ENCODE measurements around the gene IRF4. TPM values are rescaled to one million over a fixed set of nuclear protein-coding genes. Genes with fewer than 3 reads are reported as not detected.

IRF4 gene
- total RNA-seq, 4 donors from 2014 or later = 0.26 to 0.56 (median 0.31) TPM; not detected in 1

GRCh38 chr6:352896-353470 lies 38.6 kb upstream of the IRF4 start:
- TF ChIP-seq CTCF (IDR thresholded peaks at IDR 0.05 in 4 of 5, conservative IDR thresholded peaks at IDR 0.05 in 1 of 5) = no peak
- TF ChIP-seq POLR2A (IDR thresholded peaks at IDR 0.05) = no peak
- H3K27ac ChIP-seq = no peak overlapping the region
- no peaks in the 10 kb centered on the region for H3K27me3 ChIP-seq
- H3K9me3 ChIP-seq = no peaks in the 10 kb centered on the region
- in situ Hi-C loops (cut with MboI; ENCODE audit: low sequenced_read_pairs in 4 of 4) = no loop called here
- no peaks in the 10 kb centered on the region for H3K4me1 ChIP-seq
- DNase-seq (no peak), ATAC-seq (no peak)
- peaks cover 0 to 28% of the 10 kb centered on the region in 2 donors for H3K36me3 ChIP-seq
- intact Hi-C loops (cut with DNase I; ENCODE audit: low total_unique reads) = no loop called here
- no peak overlapping the region for H3K4me3 ChIP-seq

- intact Hi-C loops (cut with DNase I; ENCODE audit: low total_unique reads) = no loop called here
- H3K9me3 ChIP-seq = no peaks in the 10 kb centered on the region
- ATAC-seq (no peak), DNase-seq (no peak)
- H3K27me3 ChIP-seq = no peaks in the 10 kb centered on the region
- in situ Hi-C loops (cut with MboI; ENCODE audit: low sequenced_read_pairs in 4 of 4) = no loop called here
- peaks cover 0 to 18% of the 10 kb centered on the region in 2 donors for H3K36me3 ChIP-seq
- H3K4me1 ChIP-seq = no peaks in the 10 kb centered on the region
- H3K27ac ChIP-seq = no peak overlapping the region
- no peak for TF ChIP-seq CTCF (IDR thresholded peaks at IDR 0.05 in 4 of 5, conservative IDR thresholded peaks at IDR 0.05 in 1 of 5)
- no peak overlapping the region for H3K4me3 ChIP-seq
Observed at GRCh38 chr6:353642-354614, 37.6 kb upstream of the IRF4 start.

- Histone ChIP-seq H3K4me3 (no peak overlapping the region), H3K4me1 (no peaks in the 10 kb centered on the region), H3K27ac (no peak overlapping the region), H3K36me3 (peaks cover 0 to 15% of the 10 kb centered on the region in 2 donors), H3K27me3 (no peaks in the 10 kb centered on the region), H3K9me3 (no peaks in the 10 kb centered on the region)
- intact Hi-C loops (cut with DNase I; ENCODE audit: low total_unique reads) = no loop called here
- DNase-seq = no peak
- no peak for TF ChIP-seq POLR2A (IDR thresholded peaks at IDR 0.05)
- TF ChIP-seq CTCF (IDR thresholded peaks at IDR 0.05 in 4 of 5, conservative IDR thresholded peaks at IDR 0.05 in 1 of 5) = no peak
- in situ Hi-C loops (cut with MboI; ENCODE audit: low sequenced_read_pairs in 4 of 4) = no loop called here
- ATAC-seq = no peak
Observed at GRCh38 chr6:354631-355280, 36.8 kb upstream of the IRF4 start.

GRCh38 chr6:355373-356208 lies 36.0 kb upstream of the IRF4 start:
- TF ChIP-seq CTCF (IDR thresholded peaks at IDR 0.05 in 4 of 5, conservative IDR thresholded peaks at IDR 0.05 in 1 of 5) = no peak
- no peak for TF ChIP-seq POLR2A (IDR thresholded peaks at IDR 0.05)
- intact Hi-C loops (cut with DNase I; ENCODE audit: low total_unique reads) (no loop called here), in situ Hi-C loops (cut with MboI; ENCODE audit: low sequenced_read_pairs in 4 of 4) (no loop called here)
- H3K9me3 ChIP-seq = no peaks in the 10 kb centered on the region
- DNase-seq (no peak), ATAC-seq (peak in 1 of 2 donors; percentile 40)
- H3K4me3 ChIP-seq = no peak overlapping the region
- H3K4me1 ChIP-seq = no peaks in the 10 kb centered on the region
- peaks cover 0 to 7% of the 10 kb centered on the region in 2 donors for H3K36me3 ChIP-seq
- H3K27me3 ChIP-seq = no peaks in the 10 kb centered on the region
- no peak overlapping the region for H3K27ac ChIP-seq

Measured in gastrocnemius medialis (tissue), 4 donors.